Colonic mucosa (tissue), 4 donors: ENCODE measurements around the gene NEIL3. TPM values are rescaled to one million over a fixed set of nuclear protein-coding genes. Genes with fewer than 3 reads are reported as not detected.

Source experiments
- DNase-seq: peaks from one replicate; pipeline ENCODE4 v3.0.0-alpha.2; 2020
- H3K27ac ChIP-seq: fragments of 200-600 bp; one replicate; pipeline ENCODE4 v1.8.0; 2021
- H3K27me3 ChIP-seq: fragments of 200-600 bp; one replicate; pipeline ENCODE4 v1.8.0; 2021
- H3K36me3 ChIP-seq: fragments of 200-600 bp; one replicate; pipeline ENCODE4 v1.8.0; 2021
- H3K4me1 ChIP-seq: fragments of 200-600 bp; one replicate; pipeline ENCODE4 v1.8.0; 2021; ENCODE audit warnings: mild to moderate bottlenecking
- H3K4me3 ChIP-seq: fragments of 200-600 bp; one replicate; pipeline ENCODE4 v1.8.0; 2021
- H3K9ac ChIP-seq, 2 donors: one replicate each; pipeline ENCODE4 v1.7.0; 2013; ENCODE audit warnings: control low read depth in 2 of 2, low read depth in 2 of 2, low read length in 2 of 2
- H3K9me3 ChIP-seq: fragments of 200-600 bp; one replicate; pipeline ENCODE4 v1.8.0; 2021
- CTCF ChIP-seq: fragments of 200-600 bp; IDR thresholded peaks from one replicate; pipeline ENCODE4 v1.8.0; 2022; ENCODE audit warnings: antibody characterized with exemption, mild to moderate bottlenecking
- intact Hi-C: fragments of 100-400 bp; cut with DNase I; formaldehyde crosslinking; loops from one replicate; pipeline ENCODE4 v1.14.1; 2022
- total RNA-seq, 2 donors: library from RNA; stranded (reverse); fragmentation: NEBNext Ultra II Directional in 1 of 2; extraction: Animal tissue kit (Norgen Biotek cat#: 25700) in 1 of 2; gene quantifications; one replicate each; pipeline ENCODE4 v1.2.1, GENCODE V29; 2021
- donor health status: healthy.
- donor health status: DM: no; HTN: no; CAD: no.
- donor health status: DM: no; HTN: no; CAD: no.

NEIL3 gene
- total RNA-seq, 2 donors from 2014 or later, result 2.5 to 6.1 TPM

GRCh38 chr4:177267911-177268310 lies 41.8 kb upstream of the NEIL3 start:
- Histone ChIP-seq H3K27ac (no peak overlapping the region), H3K9ac (no peak overlapping the region), H3K9me3 (no peaks in the 10 kb centered on the region), H3K4me3 (no peak overlapping the region), H3K4me1 (no peaks in the 10 kb centered on the region), H3K27me3 (no peaks in the 10 kb centered on the region), H3K36me3 (no peaks in the 10 kb centered on the region)
- no peak for TF ChIP-seq CTCF
- intact Hi-C loops, result no loop called here
- no peak for DNase-seq

GRCh38 chr4:177271091-177271490 lies 38.6 kb upstream of the NEIL3 start:
- H3K27me3 ChIP-seq, result no peaks in the 10 kb centered on the region
- DNase-seq, result no peak
- H3K4me3 ChIP-seq, result no peak overlapping the region
- no peak for TF ChIP-seq CTCF
- no peaks in the 10 kb centered on the region for H3K4me1 ChIP-seq
- no peaks in the 10 kb centered on the region for H3K36me3 ChIP-seq
- no peak overlapping the region for H3K27ac ChIP-seq
- no peak overlapping the region for H3K9ac ChIP-seq
- no peaks in the 10 kb centered on the region for H3K9me3 ChIP-seq
- intact Hi-C loops, result no loop called here

GRCh38 chr4:177271915-177272766 lies 37.5 kb upstream of the NEIL3 start:
- no peaks in the 10 kb centered on the region for H3K4me1 ChIP-seq
- DNase-seq, result no peak
- H3K4me3 ChIP-seq, result no peak overlapping the region
- H3K27ac ChIP-seq, result no peak overlapping the region
- H3K9me3 ChIP-seq, result no peaks in the 10 kb centered on the region
- no peak for TF ChIP-seq CTCF
- no peak overlapping the region for H3K9ac ChIP-seq
- H3K36me3 ChIP-seq, result no peaks in the 10 kb centered on the region
- H3K27me3 ChIP-seq, result no peaks in the 10 kb centered on the region
- intact Hi-C loops, result no loop called here

GRCh38 chr4:177275999-177276398 lies 33.7 kb upstream of the NEIL3 start:
- Histone ChIP-seq H3K4me1 (no peaks in the 10 kb centered on the region), H3K9ac (no peak overlapping the region), H3K9me3 (no peaks in the 10 kb centered on the region), H3K27ac (no peak overlapping the region), H3K36me3 (no peaks in the 10 kb centered on the region), H3K27me3 (no peaks in the 10 kb centered on the region), H3K4me3 (no peak overlapping the region)
- DNase-seq, result no peak
- TF ChIP-seq CTCF, result no peak
- intact Hi-C loops, result no loop called here

GRCh38 chr4:177281351-177281909 lies 28.2 kb upstream of the NEIL3 start:
- TF ChIP-seq CTCF, result no peak
- no peaks in the 10 kb centered on the region for H3K4me1 ChIP-seq
- no peak overlapping the region for H3K27ac ChIP-seq
- no peaks in the 10 kb centered on the region for H3K27me3 ChIP-seq
- intact Hi-C loops, result no loop called here
- H3K36me3 ChIP-seq, result no peaks in the 10 kb centered on the region
- H3K4me3 ChIP-seq, result no peak overlapping the region
- DNase-seq, result no peak
- H3K9ac ChIP-seq, result no peak overlapping the region
- H3K9me3 ChIP-seq, result no peaks in the 10 kb centered on the region
